ENCODE measurements around the gene DHX35. TPM values are rescaled to one million over a fixed set of nuclear protein-coding genes. Genes with fewer than 3 reads are reported as not detected.

The DHX35 gene
- total RNA-seq, 4 donors from 2014 or later = 8.2 to 10.8 (median 9.3) TPM

GRCh38 chr20:39057911-39058310 is 95.8 kb downstream of the DHX35 start:
- TF ChIP-seq POLR2A (IDR thresholded peaks at IDR 0.05) = no peak
- no peak for TF ChIP-seq CTCF (IDR thresholded peaks at IDR 0.05 in 4 of 5, conservative IDR thresholded peaks at IDR 0.05 in 1 of 5)
- Histone ChIP-seq H3K4me1 (no peaks in the 10 kb centered on the region), H3K27ac (no peak overlapping the region), H3K9me3 (no peaks in the 10 kb centered on the region), H3K27me3 (no peaks in the 10 kb centered on the region), H3K4me3 (no peak overlapping the region), H3K36me3 (no peaks in the 10 kb centered on the region)
- no peak for DNase-seq
- no peak for ATAC-seq
- intact Hi-C loops (cut with DNase I; ENCODE audit: low total_unique reads) (no loop called here), in situ Hi-C loops (cut with MboI; ENCODE audit: low sequenced_read_pairs in 4 of 4) (no loop called here)

- ATAC-seq (no peak), DNase-seq (no peak)
- no peak overlapping the region for H3K4me3 ChIP-seq
- H3K4me1 ChIP-seq = no peaks in the 10 kb centered on the region
- TF ChIP-seq POLR2A (IDR thresholded peaks at IDR 0.05) = no peak
- no peak for TF ChIP-seq CTCF (IDR thresholded peaks at IDR 0.05 in 4 of 5, conservative IDR thresholded peaks at IDR 0.05 in 1 of 5)
- in situ Hi-C loops (cut with MboI; ENCODE audit: low sequenced_read_pairs in 4 of 4) = no loop called here
- intact Hi-C loops (cut with DNase I; ENCODE audit: low total_unique reads) = no loop called here
- no peak overlapping the region for H3K27ac ChIP-seq
- H3K9me3 ChIP-seq = no peaks in the 10 kb centered on the region
- H3K27me3 ChIP-seq = no peaks in the 10 kb centered on the region
- no peaks in the 10 kb centered on the region for H3K36me3 ChIP-seq
These were observed 96.9 kb downstream of the DHX35 start for GRCh38 chr20:39059036-39059435.

GRCh38 chr20:39066471-39067242 is 104.5 kb downstream of the DHX35 start:
- intact Hi-C loops (cut with DNase I; ENCODE audit: low total_unique reads) = no loop called here
- H3K27ac ChIP-seq = no peak overlapping the region
- H3K4me3 ChIP-seq = no peak overlapping the region
- no peak for ATAC-seq
- no peaks in the 10 kb centered on the region for H3K4me1 ChIP-seq
- H3K36me3 ChIP-seq = no peaks in the 10 kb centered on the region
- no peak for DNase-seq
- no peaks in the 10 kb centered on the region for H3K27me3 ChIP-seq
- in situ Hi-C loops (cut with MboI; ENCODE audit: low sequenced_read_pairs in 4 of 4) = no loop called here
- H3K9me3 ChIP-seq = no peaks in the 10 kb centered on the region
- TF ChIP-seq CTCF (IDR thresholded peaks at IDR 0.05 in 4 of 5, conservative IDR thresholded peaks at IDR 0.05 in 1 of 5) (no peak), POLR2A (IDR thresholded peaks at IDR 0.05) (no peak)

- no peak for ATAC-seq
- TF ChIP-seq POLR2A (IDR thresholded peaks at IDR 0.05) = no peak
- no peak for DNase-seq
- H3K36me3 ChIP-seq = no peaks in the 10 kb centered on the region
- H3K9me3 ChIP-seq = no peaks in the 10 kb centered on the region
- H3K4me1 ChIP-seq = no peaks in the 10 kb centered on the region
- no peak overlapping the region for H3K27ac ChIP-seq
- in situ Hi-C loops (cut with MboI; ENCODE audit: low sequenced_read_pairs in 4 of 4) (no loop called here), intact Hi-C loops (cut with DNase I; ENCODE audit: low total_unique reads) (no loop called here)
- H3K27me3 ChIP-seq = no peaks in the 10 kb centered on the region
- H3K4me3 ChIP-seq = no peak overlapping the region
These were observed 105.5 kb downstream of the DHX35 start for GRCh38 chr20:39067526-39068216.

- Histone ChIP-seq H3K9me3 (no peaks in the 10 kb centered on the region), H3K27ac (no peak overlapping the region), H3K36me3 (no peaks in the 10 kb centered on the region), H3K4me1 (no peaks in the 10 kb centered on the region), H3K27me3 (no peaks in the 10 kb centered on the region), H3K4me3 (no peak overlapping the region)
- DNase-seq (no peak), ATAC-seq (no peak)
- in situ Hi-C loops (cut with MboI; ENCODE audit: low sequenced_read_pairs in 4 of 4) = no loop called here
- TF ChIP-seq POLR2A (IDR thresholded peaks at IDR 0.05) (no peak), CTCF (IDR thresholded peaks at IDR 0.05 in 4 of 5, conservative IDR thresholded peaks at IDR 0.05 in 1 of 5) (no peak)
- intact Hi-C loops (cut with DNase I; ENCODE audit: low total_unique reads) = no loop called here
These were observed 107.8 kb downstream of the DHX35 start for GRCh38 chr20:39069976-39070375.

Measured in gastrocnemius medialis (tissue), 4 donors.